Colonic mucosa (tissue), 4 donors: Measurements from ENCODE around the gene NPTXR. TPM values are rescaled to one million over a fixed set of nuclear protein-coding genes. Genes with fewer than 3 reads are reported as not detected.

ENCODE experiments used
- DNase-seq: peaks from one replicate; pipeline ENCODE4 v3.0.0-alpha.2; 2020
- H3K27ac ChIP-seq: fragments of 200-600 bp; one replicate; pipeline ENCODE4 v1.8.0; 2021
- H3K27me3 ChIP-seq: fragments of 200-600 bp; one replicate; pipeline ENCODE4 v1.8.0; 2021
- H3K36me3 ChIP-seq: fragments of 200-600 bp; one replicate; pipeline ENCODE4 v1.8.0; 2021
- H3K4me1 ChIP-seq: fragments of 200-600 bp; one replicate; pipeline ENCODE4 v1.8.0; 2021; ENCODE audit warnings: mild to moderate bottlenecking
- H3K4me3 ChIP-seq: fragments of 200-600 bp; one replicate; pipeline ENCODE4 v1.8.0; 2021
- H3K9ac ChIP-seq, 2 donors: one replicate each; pipeline ENCODE4 v1.7.0; 2013; ENCODE audit warnings: control low read depth in 2 of 2, low read depth in 2 of 2, low read length in 2 of 2
- H3K9me3 ChIP-seq: fragments of 200-600 bp; one replicate; pipeline ENCODE4 v1.8.0; 2021
- intact Hi-C: fragments of 100-400 bp; cut with DNase I; formaldehyde crosslinking; loops from one replicate; pipeline ENCODE4 v1.14.1; 2022
- total RNA-seq, 2 donors: library from RNA; stranded (reverse); fragmentation: NEBNext Ultra II Directional in 1 of 2; extraction: Animal tissue kit (Norgen Biotek cat#: 25700) in 1 of 2; gene quantifications; one replicate each; pipeline ENCODE4 v1.2.1, GENCODE V29; 2021
- TF ChIP-seq, protein P1 (sequence below): fragments of 200-600 bp; IDR thresholded peaks from one replicate; pipeline ENCODE4 v1.8.0; 2022; ENCODE audit warnings: antibody characterized with exemption, mild to moderate bottlenecking
- donor health status: healthy.
- donor health status: DM: no; HTN: no; CAD: no.
- donor health status: DM: no; HTN: no; CAD: no.

The NPTXR gene
- total RNA-seq, 2 donors from 2014 or later: 0.82 to 2.0 TPM

DNA sequence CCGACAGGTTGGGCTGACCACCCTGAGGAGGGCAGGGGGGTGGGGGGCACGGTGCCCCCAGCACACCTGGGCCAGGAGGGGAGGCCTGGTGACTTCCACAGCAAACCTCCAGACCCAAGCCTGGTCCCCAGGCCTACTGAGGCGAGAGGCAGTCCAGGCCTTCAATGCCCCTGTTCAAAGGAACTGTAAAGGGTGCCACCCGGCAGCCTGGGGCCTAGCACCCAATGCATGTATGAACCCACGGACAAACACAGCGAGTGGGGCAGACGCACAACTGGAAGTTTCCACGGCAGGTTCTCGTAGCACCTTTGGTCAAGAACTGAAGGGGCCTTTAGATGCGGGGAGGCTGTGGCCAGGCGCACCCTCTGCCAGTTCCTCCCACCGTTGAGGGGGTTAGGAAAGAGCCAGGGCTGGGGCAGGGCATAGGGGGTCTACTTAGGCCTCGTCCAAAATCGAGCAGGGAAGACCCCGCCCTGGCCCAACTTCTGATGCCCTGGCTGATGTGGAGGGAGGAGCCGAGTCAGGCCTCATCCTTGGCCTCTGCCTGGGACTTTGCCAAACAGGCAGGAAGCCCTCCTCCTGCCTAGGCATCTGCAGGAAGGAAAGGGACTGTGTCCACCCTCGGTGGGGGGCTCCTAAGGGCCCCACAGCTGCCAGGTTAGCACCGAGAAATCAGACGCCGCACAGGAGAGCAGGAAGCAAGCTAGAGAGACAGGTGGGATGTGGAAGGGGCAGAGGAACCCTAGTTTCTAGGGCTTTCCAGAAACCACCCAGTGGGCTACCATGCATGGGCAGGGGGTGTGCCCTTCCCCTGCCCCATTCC is 21.6 kb upstream of the NPTXR start:
- H3K27me3 ChIP-seq: no peaks in the 10 kb centered on the region
- TF ChIP-seq, protein P1, sequence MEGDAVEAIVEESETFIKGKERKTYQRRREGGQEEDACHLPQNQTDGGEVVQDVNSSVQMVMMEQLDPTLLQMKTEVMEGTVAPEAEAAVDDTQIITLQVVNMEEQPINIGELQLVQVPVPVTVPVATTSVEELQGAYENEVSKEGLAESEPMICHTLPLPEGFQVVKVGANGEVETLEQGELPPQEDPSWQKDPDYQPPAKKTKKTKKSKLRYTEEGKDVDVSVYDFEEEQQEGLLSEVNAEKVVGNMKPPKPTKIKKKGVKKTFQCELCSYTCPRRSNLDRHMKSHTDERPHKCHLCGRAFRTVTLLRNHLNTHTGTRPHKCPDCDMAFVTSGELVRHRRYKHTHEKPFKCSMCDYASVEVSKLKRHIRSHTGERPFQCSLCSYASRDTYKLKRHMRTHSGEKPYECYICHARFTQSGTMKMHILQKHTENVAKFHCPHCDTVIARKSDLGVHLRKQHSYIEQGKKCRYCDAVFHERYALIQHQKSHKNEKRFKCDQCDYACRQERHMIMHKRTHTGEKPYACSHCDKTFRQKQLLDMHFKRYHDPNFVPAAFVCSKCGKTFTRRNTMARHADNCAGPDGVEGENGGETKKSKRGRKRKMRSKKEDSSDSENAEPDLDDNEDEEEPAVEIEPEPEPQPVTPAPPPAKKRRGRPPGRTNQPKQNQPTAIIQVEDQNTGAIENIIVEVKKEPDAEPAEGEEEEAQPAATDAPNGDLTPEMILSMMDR: no peak
- H3K9me3 ChIP-seq: no peaks in the 10 kb centered on the region
- H3K4me1 ChIP-seq: peaks cover 3% of the 10 kb centered on the region
- no peak for DNase-seq
- intact Hi-C loops: loop anchor here (2.0 kb wide), 1 partner anchor 253 kb away; no protein-coding TSS in a partner anchor
- no peak overlapping the region for H3K4me3 ChIP-seq
- H3K27ac ChIP-seq: no peak overlapping the region
- H3K9ac ChIP-seq: no peak overlapping the region
- no peaks in the 10 kb centered on the region for H3K36me3 ChIP-seq

- TF ChIP-seq, protein P1: no peak
- DNase-seq: no peak
- no peak overlapping the region for H3K4me3 ChIP-seq
- no peaks in the 10 kb centered on the region for H3K9me3 ChIP-seq
- H3K27me3 ChIP-seq: no peaks in the 10 kb centered on the region
- H3K9ac ChIP-seq: no peak overlapping the region
- H3K4me1 ChIP-seq: peaks cover 3% of the 10 kb centered on the region
- no peak overlapping the region for H3K27ac ChIP-seq
- intact Hi-C loops: loop anchor here (2.0 to 5.0 kb wide), 2 partner anchors 97 to 254 kb away; no protein-coding TSS in a partner anchor
- no peaks in the 10 kb centered on the region for H3K36me3 ChIP-seq
These were observed 20.7 kb upstream of the NPTXR start for GRCh38 chr22:38864361-38865191.

DNA sequence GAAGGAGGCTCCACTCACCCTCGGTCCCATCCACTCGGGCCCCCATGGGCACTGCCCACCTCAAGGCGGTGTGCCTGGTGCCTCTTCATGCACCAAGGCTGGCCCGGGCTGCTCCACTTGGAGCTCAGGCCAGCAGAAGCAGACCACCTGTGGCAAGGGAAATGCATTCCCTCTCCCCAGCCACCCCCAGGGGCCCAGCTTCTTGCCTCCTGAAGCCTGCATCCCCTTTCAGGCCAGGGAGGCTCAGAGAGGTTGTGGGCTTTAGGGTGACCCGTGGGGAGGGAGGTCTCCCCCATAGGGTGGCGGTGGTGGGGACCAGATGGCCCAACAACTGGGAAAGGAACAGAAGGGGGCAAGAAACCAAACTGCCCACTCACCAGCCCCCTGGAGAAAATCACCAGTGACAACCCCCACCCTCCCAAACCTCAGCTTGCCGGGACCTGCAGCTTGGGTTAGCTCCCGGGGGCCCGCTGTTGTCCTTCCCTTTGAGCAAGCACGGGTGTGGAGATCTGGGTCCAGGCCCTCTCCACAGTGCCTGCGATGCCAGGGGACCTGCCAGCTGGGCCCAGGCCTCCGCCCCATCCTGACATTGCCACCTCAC is 19.8 kb upstream of the NPTXR start:
- Histone ChIP-seq H3K36me3 (no peaks in the 10 kb centered on the region), H3K27me3 (no peaks in the 10 kb centered on the region), H3K4me3 (no peak overlapping the region), H3K27ac (no peak overlapping the region), H3K9me3 (no peaks in the 10 kb centered on the region), H3K4me1 (peaks cover 3% of the 10 kb centered on the region), H3K9ac (no peak overlapping the region)
- TF ChIP-seq, protein P1: no peak
- intact Hi-C loops: loop anchor here (2.0 to 5.0 kb wide), 2 partner anchors 96 to 255 kb away; no protein-coding TSS in a partner anchor
- DNase-seq: no peak

DNA sequence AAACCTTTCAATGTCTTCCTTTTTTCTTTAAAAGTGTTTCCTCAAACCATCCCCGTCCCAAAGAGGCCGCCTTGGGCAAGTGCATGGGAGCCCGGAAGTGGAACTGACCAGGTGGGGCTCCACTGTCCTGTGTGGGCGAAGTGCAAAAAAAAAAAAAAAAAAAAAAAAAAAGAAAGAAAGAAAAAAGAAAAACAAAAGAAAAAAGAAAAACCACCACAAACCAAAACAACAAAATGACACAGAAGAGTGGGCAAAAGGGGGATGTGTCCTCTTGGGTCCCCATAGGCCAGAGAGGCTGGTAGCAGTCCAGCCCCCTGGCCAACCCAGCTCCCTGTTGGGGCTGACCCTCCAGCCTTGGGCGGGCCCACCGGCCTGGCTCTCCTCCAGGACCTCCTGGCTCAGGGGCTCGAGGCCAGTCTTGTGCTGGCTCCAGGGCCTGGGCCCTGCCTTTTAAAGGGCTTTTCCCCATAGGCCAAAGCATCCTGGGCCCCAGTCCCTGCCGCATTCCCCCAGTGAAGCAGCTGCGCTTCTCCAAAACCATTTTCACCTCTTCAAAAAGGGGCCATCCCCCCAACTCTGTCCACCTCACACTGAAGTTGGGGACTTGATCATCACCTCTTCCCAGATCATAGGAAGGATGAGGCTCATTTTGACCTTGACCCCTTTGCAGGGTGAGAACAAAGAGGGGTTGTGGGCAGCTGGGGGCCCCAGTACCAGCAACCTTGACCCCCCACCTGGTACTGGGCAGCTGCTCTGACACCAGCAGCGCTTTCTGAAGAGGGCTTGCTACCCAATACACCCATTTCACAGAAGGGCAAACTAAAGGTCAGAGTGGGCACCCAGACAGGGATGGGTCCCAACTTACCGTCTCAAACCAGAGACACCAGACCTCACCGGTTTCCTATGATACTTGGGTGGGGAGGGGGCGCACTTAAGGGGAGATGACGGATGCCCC is 18.8 kb upstream of the NPTXR start:
- intact Hi-C loops: loop anchor here (5.0 kb wide), 1 partner anchor 95 kb away; no protein-coding TSS in a partner anchor

More for the DNA sequence above, 18.8 kb upstream of the NPTXR start:
- TF ChIP-seq, protein P1: no peak
- H3K9me3 ChIP-seq: no peaks in the 10 kb centered on the region
- H3K9ac ChIP-seq: no peak overlapping the region
- no peaks in the 10 kb centered on the region for H3K36me3 ChIP-seq
- peaks cover 3% of the 10 kb centered on the region for H3K4me1 ChIP-seq
- DNase-seq: no peak
- H3K4me3 ChIP-seq: no peak overlapping the region
- no peaks in the 10 kb centered on the region for H3K27me3 ChIP-seq
- H3K27ac ChIP-seq: no peak overlapping the region
